Hepatocyte (in vitro differentiated cells): ENCODE data around the gene PRKCA.

Experiments
- CTCF ChIP-seq: fragments of 200-600 bp; sonication (generic); IDR thresholded peaks from 2 replicates; pipeline ENCODE4 v1.5.1; 2016; ENCODE audit warnings: antibody characterized with exemption, mild to moderate bottlenecking; ENCODE audit not compliant: poor library complexity
- EZH2 ChIP-seq: fragments of 200-600 bp; sonication (generic); IDR thresholded peaks from 2 replicates; pipeline ENCODE4 v1.6.1; 2016; ENCODE audit warnings: antibody characterized with exemption, mild to moderate bottlenecking, borderline replicate concordance
- EZH2phosphoT487 ChIP-seq: fragments of 200-600 bp; sonication (generic); IDR thresholded peaks from one replicate; pipeline ENCODE4 v1.6.1; 2018; ENCODE audit warnings: antibody characterized with exemption, mild to moderate bottlenecking, low read depth, moderate library complexity; ENCODE audit not compliant: unreplicated experiment, severe bottlenecking

GRCh38 chr17:66444031-66444430, 141.6 kb downstream of the PRKCA start:
- TF ChIP-seq CTCF: no peak
- TF ChIP-seq EZH2: no peak
- no peak for TF ChIP-seq EZH2phosphoT487
